Central memory CD8-positive, alpha-beta T cell (primary cell): ENCODE data around the gene CPED1.
"Not testable (repeated sequence)": the region's sequence is repeated elsewhere in the genome, so short reads cannot be mapped to it uniquely, and the experiment has no call there.

ENCODE experiments used
- ATAC-seq: fragments of 150-1000 bp; cut with Tn5 transposase; replicated peaks from 2 replicates; pipeline ENCODE4 v1.10.0; 2022; ENCODE audit warnings: mild to moderate bottlenecking, moderate FRiP score, moderate number of reproducible peaks; ENCODE audit not compliant: poor library complexity, severe bottlenecking; ENCODE audit errors: extremely low read depth
- DNase-seq, 2 donors: peaks; one replicate each; pipeline ENCODE4 v3.0.0; 2021; ENCODE audit warnings: low spot score in 2 of 2
- H3K27ac Mint-ChIP-seq: one replicate; pipeline ENCODE4 v1.8.0; 2022; ENCODE audit warnings: low read depth, mild to moderate bottlenecking, moderate library complexity, mixed read lengths
- H3K27me3 Mint-ChIP-seq: one replicate; pipeline ENCODE4 v1.8.0; 2022; ENCODE audit warnings: mixed read lengths
- H3K36me3 Mint-ChIP-seq: one replicate; pipeline ENCODE4 v1.8.0; 2022; ENCODE audit warnings: mild to moderate bottlenecking, moderate library complexity, mixed read lengths; ENCODE audit not compliant: insufficient read depth
- H3K4me1 Mint-ChIP-seq: one replicate; pipeline ENCODE4 v1.8.0; 2022; ENCODE audit warnings: mixed read lengths
- H3K4me3 Mint-ChIP-seq: one replicate; pipeline ENCODE4 v1.8.0; 2022; ENCODE audit warnings: mild to moderate bottlenecking, moderate library complexity, mixed read lengths
- H3K9me3 Mint-ChIP-seq: one replicate; pipeline ENCODE4 v1.8.0; 2022; ENCODE audit warnings: mixed read lengths

The CPED1 gene

DNA sequence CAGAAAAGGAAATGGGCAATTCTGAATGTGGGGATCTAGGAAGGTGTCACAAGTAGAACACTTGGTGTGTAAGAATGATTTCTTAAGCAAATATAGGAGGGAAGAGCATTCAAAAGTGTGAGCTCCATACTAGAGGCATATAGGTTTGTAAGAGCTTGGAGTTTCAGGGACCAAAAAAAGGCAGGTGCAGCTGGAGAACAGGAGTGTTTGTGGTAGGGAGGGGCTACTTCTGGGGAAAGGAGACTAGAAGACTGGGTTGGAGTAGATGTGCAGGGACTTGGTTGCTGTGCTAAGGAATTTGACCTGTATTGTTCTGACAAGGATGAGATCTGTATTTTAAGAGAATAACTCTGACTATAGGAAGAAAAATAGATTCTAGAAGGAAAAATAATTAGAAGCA lies 46.4 kb downstream of the CPED1 start:
- no peaks in the 10 kb centered on the region for H3K36me3 Mint-ChIP-seq
- H3K4me1 Mint-ChIP-seq = no peaks in the 10 kb centered on the region
- no peaks in the 10 kb centered on the region for H3K9me3 Mint-ChIP-seq
- peaks cover 31% of the 10 kb centered on the region for H3K27me3 Mint-ChIP-seq
- DNase-seq = no peak
- H3K4me3 Mint-ChIP-seq = no peak overlapping the region
- no peak for ATAC-seq
- no peak overlapping the region for H3K27ac Mint-ChIP-seq

DNA sequence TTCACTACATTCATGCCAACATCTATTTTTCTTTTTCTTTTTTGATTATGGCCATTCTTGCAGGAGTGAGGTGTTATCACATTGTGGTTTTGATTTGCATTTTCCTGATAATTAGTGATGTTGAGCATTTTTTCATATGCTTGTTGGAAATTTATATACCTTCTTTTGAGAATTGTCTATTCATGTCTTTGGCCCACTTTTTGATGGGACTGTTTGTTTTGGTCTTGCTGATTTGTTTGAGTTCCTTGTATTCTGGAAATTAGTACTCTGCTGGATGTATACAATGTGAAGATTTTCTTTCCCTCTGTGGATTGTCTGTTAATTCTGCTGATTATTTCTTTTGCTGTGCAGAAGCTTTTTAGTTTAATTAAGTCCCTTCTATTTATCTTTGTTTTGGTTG lies 48.3 kb downstream of the CPED1 start:
- H3K9me3 Mint-ChIP-seq = not testable (repeated sequence)

DNA sequence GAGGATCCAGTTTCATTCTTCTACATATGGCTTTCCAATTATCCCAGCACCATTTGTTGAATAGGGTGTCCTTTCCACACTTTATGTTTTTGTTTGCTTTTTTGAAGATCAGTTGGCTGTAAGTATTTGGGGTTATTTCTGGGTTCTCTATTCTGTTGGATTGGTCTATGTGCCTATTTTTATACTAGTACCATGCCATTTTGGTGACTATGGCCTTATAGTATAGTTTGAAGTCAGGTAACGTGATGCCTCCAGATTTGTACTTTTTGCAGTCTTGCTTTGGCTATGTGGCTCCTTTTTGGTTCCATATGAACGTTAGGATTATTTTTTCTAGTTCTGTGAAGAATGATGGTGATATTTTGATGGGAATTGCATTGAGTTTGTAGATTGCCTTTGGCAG lies 48.8 kb downstream of the CPED1 start:
- not testable (repeated sequence) for ATAC-seq, DNase-seq, H3K27ac Mint-ChIP-seq, H3K9me3 Mint-ChIP-seq, H3K4me1 Mint-ChIP-seq, H3K4me3 Mint-ChIP-seq, H3K36me3 Mint-ChIP-seq
- peaks cover 31% of the 10 kb centered on the region for H3K27me3 Mint-ChIP-seq

More for the DNA sequence above, 48.3 kb downstream of the CPED1 start:
- not testable (repeated sequence) for H3K36me3 Mint-ChIP-seq, DNase-seq, ATAC-seq, H3K4me1 Mint-ChIP-seq, H3K27ac Mint-ChIP-seq, H3K4me3 Mint-ChIP-seq
- peaks cover 31% of the 10 kb centered on the region for H3K27me3 Mint-ChIP-seq

- H3K36me3 Mint-ChIP-seq = no peaks in the 10 kb centered on the region
- peaks cover 31% of the 10 kb centered on the region for H3K27me3 Mint-ChIP-seq
- H3K9me3 Mint-ChIP-seq = no peaks in the 10 kb centered on the region
- DNase-seq = no peak
- no peak overlapping the region for H3K4me3 Mint-ChIP-seq
- no peaks in the 10 kb centered on the region for H3K4me1 Mint-ChIP-seq
- no peak for ATAC-seq
- no peak overlapping the region for H3K27ac Mint-ChIP-seq
Observed at GRCh38 chr7:121037957-121038716, 49.6 kb downstream of the CPED1 start.

DNA sequence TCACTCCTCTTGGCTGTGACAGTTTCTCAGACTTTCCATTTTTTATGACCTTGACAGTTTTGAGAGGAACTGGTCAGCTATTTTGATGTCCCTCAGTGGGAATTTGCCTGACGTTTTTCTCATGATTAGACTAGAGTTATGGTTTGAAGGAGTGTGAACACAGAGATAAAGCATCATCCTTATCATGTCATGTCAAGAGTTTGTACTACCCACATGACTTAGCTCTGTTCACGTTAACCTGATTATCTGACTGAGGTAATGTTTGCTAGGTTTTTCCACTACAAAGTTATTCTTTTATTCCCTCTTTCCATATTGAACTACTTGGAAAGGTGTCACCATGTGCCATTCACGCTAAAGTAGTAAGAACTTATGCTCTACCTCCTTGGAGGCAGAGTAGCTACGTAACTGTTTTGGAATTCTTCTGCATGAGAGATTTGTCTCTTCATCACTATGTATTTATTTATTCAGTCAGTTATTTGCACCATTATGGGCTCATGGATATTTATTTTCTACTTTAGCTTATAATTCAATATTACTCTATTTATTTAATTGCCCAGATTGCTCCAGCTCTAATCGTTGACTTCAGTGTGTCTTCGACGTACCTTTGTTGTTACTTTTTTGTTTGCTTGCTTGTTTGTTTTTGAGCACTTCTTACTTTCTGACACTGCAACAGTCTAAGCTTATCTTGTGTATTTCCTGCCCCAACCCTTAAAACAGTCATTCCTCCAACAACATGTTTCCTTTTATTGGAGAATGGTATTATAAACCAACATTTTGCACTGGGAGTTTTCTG lies 50.4 kb downstream of the CPED1 start:
- DNase-seq = no peak
- Mint-ChIP-seq H3K27me3 (peaks cover 31% of the 10 kb centered on the region), H3K4me3 (no peak overlapping the region), H3K36me3 (no peaks in the 10 kb centered on the region), H3K9me3 (no peaks in the 10 kb centered on the region), H3K4me1 (no peaks in the 10 kb centered on the region), H3K27ac (no peak overlapping the region)
- ATAC-seq = no peak

- no peak overlapping the region for H3K4me3 Mint-ChIP-seq
- no peaks in the 10 kb centered on the region for H3K9me3 Mint-ChIP-seq
- peaks cover 29% of the 10 kb centered on the region for H3K27me3 Mint-ChIP-seq
- no peaks in the 10 kb centered on the region for H3K36me3 Mint-ChIP-seq
- no peak overlapping the region for H3K27ac Mint-ChIP-seq
- no peak for DNase-seq
- no peaks in the 10 kb centered on the region for H3K4me1 Mint-ChIP-seq
- no peak for ATAC-seq
Observed at GRCh38 chr7:121039510-121039822, 51.0 kb downstream of the CPED1 start.

GRCh38 chr7:121039994-121040393 lies 51.5 kb downstream of the CPED1 start:
- no peak for DNase-seq
- no peaks in the 10 kb centered on the region for H3K36me3 Mint-ChIP-seq
- no peak overlapping the region for H3K27ac Mint-ChIP-seq
- no peaks in the 10 kb centered on the region for H3K9me3 Mint-ChIP-seq
- no peak overlapping the region for H3K4me3 Mint-ChIP-seq
- H3K4me1 Mint-ChIP-seq = no peaks in the 10 kb centered on the region
- peaks cover 24% of the 10 kb centered on the region for H3K27me3 Mint-ChIP-seq
- ATAC-seq = no peak

- DNase-seq = no peak
- ATAC-seq = no peak
- no peaks in the 10 kb centered on the region for H3K4me1 Mint-ChIP-seq
- no peaks in the 10 kb centered on the region for H3K36me3 Mint-ChIP-seq
- no peak overlapping the region for H3K4me3 Mint-ChIP-seq
- no peak overlapping the region for H3K27ac Mint-ChIP-seq
- peaks cover 16% of the 10 kb centered on the region for H3K27me3 Mint-ChIP-seq
- H3K9me3 Mint-ChIP-seq = no peaks in the 10 kb centered on the region
Observed at GRCh38 chr7:121041516-121042148, 53.1 kb downstream of the CPED1 start.

GRCh38 chr7:121042195-121042594 lies 53.7 kb downstream of the CPED1 start:
- DNase-seq = no peak
- ATAC-seq = no peak
- no peak overlapping the region for H3K4me3 Mint-ChIP-seq

DNA sequence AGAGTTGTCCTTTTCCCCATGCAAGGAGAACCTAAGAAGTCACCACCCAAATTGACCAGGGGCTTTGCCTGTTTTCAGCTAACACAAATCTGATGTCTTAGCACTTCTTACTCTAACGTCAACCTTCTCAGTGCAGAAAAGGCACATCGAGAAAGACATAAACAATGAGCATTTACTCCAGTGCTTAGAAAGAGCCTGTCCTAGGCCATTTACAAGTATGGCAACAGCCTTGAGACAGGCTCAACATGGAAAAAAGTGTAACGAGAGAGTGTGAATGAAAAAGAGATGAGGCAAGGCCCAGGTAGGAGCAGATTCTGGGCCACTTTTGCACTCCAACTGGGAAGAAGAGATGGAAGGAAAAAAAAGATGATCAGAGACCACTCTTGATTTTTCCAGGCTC lies 54.4 kb downstream of the CPED1 start:
- Mint-ChIP-seq H3K9me3 (no peaks in the 10 kb centered on the region), H3K4me1 (no peaks in the 10 kb centered on the region), H3K27me3 (peaks cover 8% of the 10 kb centered on the region), H3K4me3 (no peak overlapping the region), H3K27ac (no peak overlapping the region), H3K36me3 (no peaks in the 10 kb centered on the region)
- ATAC-seq (no peak), DNase-seq (no peak)

More at GRCh38 chr7:121042195-121042594, 53.7 kb downstream of the CPED1 start:
- Mint-ChIP-seq H3K36me3 (no peaks in the 10 kb centered on the region), H3K9me3 (no peaks in the 10 kb centered on the region), H3K4me1 (no peaks in the 10 kb centered on the region), H3K27ac (no peak overlapping the region), H3K27me3 (peaks cover 10% of the 10 kb centered on the region)

- no peak overlapping the region for H3K27ac Mint-ChIP-seq
- no peaks in the 10 kb centered on the region for H3K9me3 Mint-ChIP-seq
- no peak for DNase-seq
- no peak overlapping the region for H3K4me3 Mint-ChIP-seq
- no peaks in the 10 kb centered on the region for H3K36me3 Mint-ChIP-seq
- H3K27me3 Mint-ChIP-seq = peaks cover 12% of the 10 kb centered on the region
- no peaks in the 10 kb centered on the region for H3K4me1 Mint-ChIP-seq
- ATAC-seq = no peak
Observed at GRCh38 chr7:121043314-121044234, 55.1 kb downstream of the CPED1 start.

DNA sequence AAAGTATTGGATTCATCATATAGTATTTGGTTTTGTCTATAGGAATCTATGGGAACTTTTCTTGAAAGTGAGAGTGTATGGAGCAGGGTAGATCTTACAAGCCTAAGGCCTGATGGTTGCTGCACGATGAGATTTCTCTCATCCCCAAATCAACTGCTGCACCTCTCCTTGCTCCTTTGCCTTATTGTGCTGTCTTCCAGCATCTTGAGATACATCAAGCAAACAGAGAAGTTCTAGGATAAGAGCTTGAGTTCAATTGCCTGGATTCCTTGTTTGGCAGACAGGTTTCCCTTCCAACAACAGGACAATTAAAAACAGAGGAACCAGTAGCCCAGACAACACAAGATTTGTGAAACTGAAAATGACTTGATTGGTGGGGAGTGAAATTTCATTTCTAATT lies 56.6 kb downstream of the CPED1 start:
- no peaks in the 10 kb centered on the region for H3K9me3 Mint-ChIP-seq
- H3K36me3 Mint-ChIP-seq = no peaks in the 10 kb centered on the region
- H3K4me1 Mint-ChIP-seq = no peaks in the 10 kb centered on the region
- H3K27me3 Mint-ChIP-seq = peaks cover 20% of the 10 kb centered on the region
- no peak for DNase-seq
- no peak overlapping the region for H3K27ac Mint-ChIP-seq
- H3K4me3 Mint-ChIP-seq = no peak overlapping the region
- ATAC-seq = no peak
